Panc1 (cell line): ENCODE measurements around the gene SLC25A42. TPM values are rescaled to one million over a fixed set of nuclear protein-coding genes. Genes with fewer than 3 reads are reported as not detected.

ENCODE experiments used
- ATAC-seq: fragments of 200-7000 bp; cut with Tn5 transposase; 2 replicates; pipeline ENCODE4 v1.9.1; 2020; ENCODE audit warnings: mild to moderate bottlenecking, moderate library complexity
- BruUV-seq: library from RNA; stranded (reverse); fragments of 400-500 nt; replicated peaks from 2 replicates; lab custom pipeline; 2021; lab: Mats Ljungman, UMichigan
- CTCF ChIA-PET: fragments of 300-600 bp; sonication (Branson Sonifier 250); formaldehyde crosslinking; loops from one replicate; lab custom pipeline; 2022; ENCODE audit warnings: antibody characterized with exemption; lab: Charles Lee
- POLR2A ChIA-PET: fragments of 300-600 bp; sonication (Branson Sonifier 250); formaldehyde crosslinking; loops from one replicate; lab custom pipeline; 2022; ENCODE audit warnings: antibody characterized with exemption; lab: Charles Lee
- DNase-seq: peaks from one replicate; pipeline ENCODE4 v3.0.0-alpha.2; 2010; ENCODE audit warnings: low read depth, low spot score
- H3K27ac ChIP-seq: 2 replicates; pipeline ENCODE4 v1.5.1; 2011; ENCODE audit warnings: mild to moderate bottlenecking, low read length, inconsistent platforms
- H3K27me3 ChIP-seq: fragments of 200-500 bp; sonication (Bioruptor generic); 2 replicates; pipeline ENCODE4 v1.6.0; 2014; ENCODE audit warnings: low read length, inconsistent platforms; ENCODE audit not compliant: control insufficient read depth, insufficient read depth
- H3K36me3 ChIP-seq: fragments of 200-500 bp; sonication (Bioruptor generic); 2 replicates; pipeline ENCODE4 v1.5.1; 2014; ENCODE audit warnings: inconsistent platforms, mild to moderate bottlenecking, low read length, moderate library complexity; ENCODE audit not compliant: control insufficient read depth, insufficient read depth
- H3K4me1 ChIP-seq: 2 replicates; pipeline ENCODE4 v1.5.1; 2011; ENCODE audit warnings: inconsistent platforms, mild to moderate bottlenecking, low read length, moderate library complexity; ENCODE audit not compliant: control insufficient read depth, insufficient read depth
- H3K4me3 ChIP-seq, 2 experiments: 2 replicates each; pipeline ENCODE4 v1.5.1; 2011 to 2012; ENCODE audit warnings: low read depth in 2 of 2, low read length in 2 of 2, mild to moderate bottlenecking in 2 of 2, inconsistent platforms in 1 of 2, moderate library complexity in 1 of 2
- H3K9me3 ChIP-seq: fragments of 200-500 bp; sonication (Bioruptor generic); 2 replicates; pipeline ENCODE4 v1.5.1; 2014; ENCODE audit warnings: low read depth, mild to moderate bottlenecking, inconsistent platforms, low read length, moderate library complexity; ENCODE audit not compliant: control insufficient read depth, insufficient read depth
- POLR2AphosphoS5 ChIP-seq: IDR thresholded peaks from 2 replicates; pipeline ENCODE4 v1.6.1; 2012; ENCODE audit warnings: mild to moderate bottlenecking, low read depth, low read length, moderate library complexity
- REST ChIP-seq, 2 experiments: IDR thresholded peaks; 2 replicates each; pipeline ENCODE4 v1.6.1; 2011 to 2012; ENCODE audit warnings: low read depth in 2 of 2, control low read depth in 1 of 2, low read length in 1 of 2, mild to moderate bottlenecking in 1 of 2, moderate library complexity in 1 of 2; ENCODE audit not compliant: insufficient read depth in 1 of 2
- SIN3A ChIP-seq: IDR thresholded peaks from 2 replicates; pipeline ENCODE4 v1.6.1; 2012; ENCODE audit warnings: low read depth, mild to moderate bottlenecking, low read length, moderate library complexity, borderline replicate concordance; ENCODE audit not compliant: insufficient read depth
- TCF7L2 ChIP-seq: IDR thresholded peaks from 2 replicates; pipeline ENCODE4 v1.6.1; 2011; ENCODE audit warnings: mild to moderate bottlenecking, low read depth, low read length, inconsistent platforms
- in situ Hi-C: cut with HindIII; loops from 2 replicates; pipeline ENCODE4 v1.10.0; 2016; ENCODE audit warnings: low sequenced_read_pairs, low pct_unique_long_range_greater_than_20kb
- intact Hi-C: fragments of 100-400 bp; cut with micrococcal nuclease; formaldehyde crosslinking; loops from one replicate; pipeline ENCODE4 v1.10.0; 2022; ENCODE audit not compliant: unreplicated experiment
- total RNA-seq: library from RNA; stranded (reverse); gene quantifications from one replicate; pipeline ENCODE4 v1.2.1, GENCODE V29; 2021; ENCODE audit not compliant: unreplicated experiment
- TF ChIP-seq, protein P1 (sequence below): fragments of 450-650 bp; IDR thresholded peaks from 2 replicates; pipeline ENCODE4 v1.5.1; 2017; ENCODE audit warnings: mild to moderate bottlenecking

Gene SLC25A42
- total RNA-seq, 1 experiment from 2014 or later = 2.6 TPM

- ATAC-seq = no peak
- H3K27me3 ChIP-seq = no peaks in the 10 kb centered on the region
- H3K9me3 ChIP-seq = no peaks in the 10 kb centered on the region
- intact Hi-C loops = no loop called here
- no peak overlapping the region for H3K27ac ChIP-seq
- CTCF ChIA-PET = no interaction called here
- in situ Hi-C loops = no loop called here
- H3K36me3 ChIP-seq = 0 out of 2 replicates have a peak, but pooled peaks cover 3% of the 10 kb centered on the region
- no TSS peak for BruUV-seq
- POLR2A ChIA-PET = no interaction called here
- H3K4me3 ChIP-seq = no peak overlapping the region
- TF ChIP-seq REST (IDR thresholded peaks at IDR 0.05; ENCODE audit: insufficient read depth in 1 of 2, low read depth in 2 of 2, low read length in 1 of 2) (no peak), SIN3A (no peak), TCF7L2 (no peak), POLR2AphosphoS5 (no peak)
- TF ChIP-seq, protein P1, sequence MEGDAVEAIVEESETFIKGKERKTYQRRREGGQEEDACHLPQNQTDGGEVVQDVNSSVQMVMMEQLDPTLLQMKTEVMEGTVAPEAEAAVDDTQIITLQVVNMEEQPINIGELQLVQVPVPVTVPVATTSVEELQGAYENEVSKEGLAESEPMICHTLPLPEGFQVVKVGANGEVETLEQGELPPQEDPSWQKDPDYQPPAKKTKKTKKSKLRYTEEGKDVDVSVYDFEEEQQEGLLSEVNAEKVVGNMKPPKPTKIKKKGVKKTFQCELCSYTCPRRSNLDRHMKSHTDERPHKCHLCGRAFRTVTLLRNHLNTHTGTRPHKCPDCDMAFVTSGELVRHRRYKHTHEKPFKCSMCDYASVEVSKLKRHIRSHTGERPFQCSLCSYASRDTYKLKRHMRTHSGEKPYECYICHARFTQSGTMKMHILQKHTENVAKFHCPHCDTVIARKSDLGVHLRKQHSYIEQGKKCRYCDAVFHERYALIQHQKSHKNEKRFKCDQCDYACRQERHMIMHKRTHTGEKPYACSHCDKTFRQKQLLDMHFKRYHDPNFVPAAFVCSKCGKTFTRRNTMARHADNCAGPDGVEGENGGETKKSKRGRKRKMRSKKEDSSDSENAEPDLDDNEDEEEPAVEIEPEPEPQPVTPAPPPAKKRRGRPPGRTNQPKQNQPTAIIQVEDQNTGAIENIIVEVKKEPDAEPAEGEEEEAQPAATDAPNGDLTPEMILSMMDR = no peak
- no peak for DNase-seq
- no peaks in the 10 kb centered on the region for H3K4me1 ChIP-seq
Observed at GRCh38 chr19:19049406-19049805, 14.4 kb upstream of the SLC25A42 start.

DNA sequence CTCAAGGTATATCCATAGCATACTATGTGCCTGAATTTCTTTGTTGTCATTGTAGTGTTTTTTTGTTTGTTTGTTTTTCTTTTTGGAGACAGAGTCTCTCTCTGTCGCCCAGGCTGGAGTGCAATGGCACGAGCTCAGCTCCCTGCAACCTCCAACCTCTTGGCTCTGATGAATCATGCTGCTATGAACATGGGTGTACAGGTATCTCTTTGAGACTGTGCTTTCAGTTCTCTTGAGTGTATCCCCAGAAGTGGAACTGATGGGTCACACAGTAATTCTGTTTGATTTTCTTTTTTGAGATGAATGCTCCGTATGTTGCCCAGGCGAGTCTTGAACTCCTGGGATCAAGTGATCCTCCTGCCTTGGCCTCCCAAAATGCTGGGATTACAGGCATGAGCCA, 13.7 kb upstream of the SLC25A42 start:
- no peak for ATAC-seq
- in situ Hi-C loops = no loop called here

More for the DNA sequence above, 13.7 kb upstream of the SLC25A42 start:
- DNase-seq = no peak
- intact Hi-C loops = no loop called here
- no TSS peak for BruUV-seq
- TF ChIP-seq TCF7L2 (no peak), POLR2AphosphoS5 (no peak), REST (IDR thresholded peaks at IDR 0.05; ENCODE audit: insufficient read depth in 1 of 2, low read depth in 2 of 2, low read length in 1 of 2) (no peak), SIN3A (no peak)
- TF ChIP-seq, protein P1 = no peak
- H3K4me1 ChIP-seq = no peaks in the 10 kb centered on the region
- H3K27ac ChIP-seq = no peak overlapping the region
- no peaks in the 10 kb centered on the region for H3K9me3 ChIP-seq
- ChIA-PET CTCF (no interaction called here), POLR2A (no interaction called here)
- H3K4me3 ChIP-seq = no peak overlapping the region
- 0 out of 2 replicates have a peak, but pooled peaks cover 3% of the 10 kb centered on the region for H3K36me3 ChIP-seq
- H3K27me3 ChIP-seq = no peaks in the 10 kb centered on the region
